ENCODE data around the gene SHISA5. TPM values are rescaled to one million over a fixed set of nuclear protein-coding genes. Genes with fewer than 3 reads are reported as not detected.

Gene SHISA5
- total RNA-seq, 1 experiment from 2014 or later, result 226 TPM

GRCh38 chr3:48460517-48460902 lies 43.5 kb downstream of the SHISA5 start:
- no peak for TF ChIP-seq CTCF (IDR thresholded peaks at IDR 0.05; ENCODE audit: insufficient read depth in 1 of 2, low read depth in 1 of 2, low read length in 1 of 2, severe bottlenecking in 1 of 2, unreplicated experiment in 1 of 2)
- H3K4me3 ChIP-seq (ENCODE audit: low read depth, low read length), result no peak overlapping the region

GRCh38 chr3:48459773-48460516 lies 44.0 kb downstream of the SHISA5 start:
- Histone ChIP-seq H3K36me3 (ENCODE audit: control insufficient read depth, insufficient read depth, low read length) (peaks cover 7% of the 10 kb centered on the region), H3K9me3 (no peaks in the 10 kb centered on the region), H3K27me3 (replicated peaks; ENCODE audit: control insufficient read depth, insufficient read depth, low read length) (no peaks in the 10 kb centered on the region), H3K4me3 (ENCODE audit: low read depth, low read length) (no peak overlapping the region), H3K4me1 (no peaks in the 10 kb centered on the region)
- Mint-ChIP-seq H3K4me1 (ENCODE audit: low read depth, unreplicated experiment) (no peaks in the 10 kb centered on the region), H3K27me3 (ENCODE audit: insufficient read depth, unreplicated experiment) (no peaks in the 10 kb centered on the region), H3K9me3 (ENCODE audit: unreplicated experiment) (no peaks in the 10 kb centered on the region), H3K36me3 (ENCODE audit: insufficient read depth, unreplicated experiment) (peaks cover 22% of the 10 kb centered on the region), H3K27ac (ENCODE audit: unreplicated experiment) (no peak overlapping the region), H3K4me3 (ENCODE audit: unreplicated experiment) (no peak overlapping the region)
- CTCF ChIA-PET, result no interaction called here
- no TSS peak for BruUV-seq (replicated peaks)
- intact Hi-C loops (cut with micrococcal nuclease; ENCODE audit: unreplicated experiment), result loop anchor here (10.0 kb wide), 1 partner anchor 205 kb away; the partner anchor contains the start of gene CELSR3
- POLR2A ChIA-PET, result no interaction called here
- DNase-seq, result no peak
- no peak for TF ChIP-seq CTCF (IDR thresholded peaks at IDR 0.05; ENCODE audit: insufficient read depth in 1 of 2, low read depth in 1 of 2, low read length in 1 of 2, severe bottlenecking in 1 of 2, unreplicated experiment in 1 of 2)

More at GRCh38 chr3:48460517-48460902, 43.5 kb downstream of the SHISA5 start:
- BruUV-seq (replicated peaks), result no TSS peak
- Mint-ChIP-seq H3K4me1 (ENCODE audit: low read depth, unreplicated experiment) (peaks cover 5% of the 10 kb centered on the region), H3K4me3 (ENCODE audit: unreplicated experiment) (no peak overlapping the region), H3K27me3 (ENCODE audit: insufficient read depth, unreplicated experiment) (no peaks in the 10 kb centered on the region), H3K36me3 (ENCODE audit: insufficient read depth, unreplicated experiment) (peaks cover 22% of the 10 kb centered on the region), H3K9me3 (ENCODE audit: unreplicated experiment) (no peaks in the 10 kb centered on the region), H3K27ac (ENCODE audit: unreplicated experiment) (no peak overlapping the region)
- ChIA-PET CTCF (no interaction called here), POLR2A (no interaction called here)
- intact Hi-C loops (cut with micrococcal nuclease; ENCODE audit: unreplicated experiment), result loop anchor here (10.0 kb wide), 1 partner anchor 204 kb away; the partner anchor contains the start of gene CELSR3
- Histone ChIP-seq H3K27me3 (replicated peaks; ENCODE audit: control insufficient read depth, insufficient read depth, low read length) (no peaks in the 10 kb centered on the region), H3K36me3 (ENCODE audit: control insufficient read depth, insufficient read depth, low read length) (peaks cover 7% of the 10 kb centered on the region), H3K4me1 (no peaks in the 10 kb centered on the region), H3K9me3 (no peaks in the 10 kb centered on the region)
- no peak for DNase-seq

- ChIA-PET POLR2A (no interaction called here), CTCF (no interaction called here)
- Histone ChIP-seq H3K4me3 (ENCODE audit: low read depth, low read length) (no peak overlapping the region), H3K4me1 (no peaks in the 10 kb centered on the region), H3K36me3 (ENCODE audit: control insufficient read depth, insufficient read depth, low read length) (peaks cover 6% of the 10 kb centered on the region), H3K27me3 (replicated peaks; ENCODE audit: control insufficient read depth, insufficient read depth, low read length) (no peaks in the 10 kb centered on the region), H3K9me3 (no peaks in the 10 kb centered on the region)
- DNase-seq, result no peak
- peaks cover 28% of the 10 kb centered on the region for H3K36me3 Mint-ChIP-seq (ENCODE audit: insufficient read depth, unreplicated experiment)
- no peak overlapping the region for H3K27ac Mint-ChIP-seq (ENCODE audit: unreplicated experiment)
- H3K27me3 Mint-ChIP-seq (ENCODE audit: insufficient read depth, unreplicated experiment), result no peaks in the 10 kb centered on the region
- H3K4me1 Mint-ChIP-seq (ENCODE audit: low read depth, unreplicated experiment), result no peaks in the 10 kb centered on the region
- intact Hi-C loops (cut with micrococcal nuclease; ENCODE audit: unreplicated experiment), result no loop called here
- no peak for TF ChIP-seq CTCF (IDR thresholded peaks at IDR 0.05; ENCODE audit: insufficient read depth in 1 of 2, low read depth in 1 of 2, low read length in 1 of 2, severe bottlenecking in 1 of 2, unreplicated experiment in 1 of 2)
- no peak overlapping the region for H3K4me3 Mint-ChIP-seq (ENCODE audit: unreplicated experiment)
- no peaks in the 10 kb centered on the region for H3K9me3 Mint-ChIP-seq (ENCODE audit: unreplicated experiment)
- BruUV-seq (replicated peaks), result no TSS peak
These were observed 44.6 kb downstream of the SHISA5 start for GRCh38 chr3:48459331-48459730.
